Measurements from ENCODE around the gene CAMK1G. TPM values are rescaled to one million over a fixed set of nuclear protein-coding genes. Genes with fewer than 3 reads are reported as not detected.

Gene CAMK1G
- total and polyA plus RNA-seq, 2 donors (not counting 1 experiment from before 2014, with no cell fraction given): not detected

DNA sequence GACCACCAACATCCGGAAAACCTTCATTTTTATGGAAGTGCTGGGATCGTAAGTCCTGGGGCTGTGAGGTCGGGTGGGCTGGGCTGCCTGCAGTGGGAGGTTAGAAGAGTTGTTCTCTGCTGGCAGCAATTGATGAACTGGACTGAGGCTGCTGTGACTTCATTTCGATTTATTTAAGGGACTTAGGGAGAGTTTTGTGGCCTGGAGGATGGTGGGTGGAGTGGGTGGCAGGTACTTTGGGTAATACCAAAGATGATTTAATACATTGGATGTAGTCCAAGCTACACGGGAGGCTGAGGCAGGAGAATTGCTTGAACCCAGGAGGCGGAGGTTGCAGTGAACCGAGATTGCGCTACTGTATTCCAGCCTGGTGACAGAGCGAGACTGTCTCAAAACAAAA lies 11.5 kb downstream of the CAMK1G start:
- intact Hi-C loops (cut with micrococcal nuclease): no loop called here
- H3K9me3 ChIP-seq (ENCODE audit: control extremely low read depth in 1 of 3, control insufficient read depth in 2 of 3, insufficient read depth in 1 of 3, low read length in 2 of 3): no peaks in the 10 kb centered on the region
- DNase-seq (no peak), ATAC-seq (ENCODE audit: low read depth) (no peak)
- no peaks in the 10 kb centered on the region for H3K36me3 ChIP-seq (replicated peaks in 1 of 2; ENCODE audit: control extremely low read depth in 1 of 2, control insufficient read depth in 1 of 2, extremely low read depth in 1 of 2, insufficient read depth in 2 of 2, low read length in 1 of 2)
- POLR2A ChIA-PET: no interaction called here
- H3K27ac Mint-ChIP-seq: no peak overlapping the region
- H3K79me2 ChIP-seq (ENCODE audit: control insufficient read depth, insufficient read depth, low read length): no peaks in the 10 kb centered on the region
- no peak overlapping the region for H2AFZ ChIP-seq (ENCODE audit: insufficient read depth, low read depth, low read length, poor library complexity, severe bottlenecking)
- H3K4me1 Mint-ChIP-seq: no peaks in the 10 kb centered on the region
- CTCF ChIA-PET: no interaction called here
- H3K27me3 Mint-ChIP-seq: peaks cover 44% of the 10 kb centered on the region
- no peaks in the 10 kb centered on the region for H3K4me1 ChIP-seq (ENCODE audit: control insufficient read depth in 2 of 2, insufficient read depth in 2 of 2, low read length in 2 of 2)
- H3K9ac ChIP-seq (ENCODE audit: low read length): no peak overlapping the region
- no peak overlapping the region for H3K4me3 ChIP-seq (ENCODE audit: control extremely low read depth in 1 of 5, extremely low read depth in 1 of 5, insufficient read depth in 1 of 5, low read depth in 2 of 5, low read length in 4 of 5)
- no peaks in the 10 kb centered on the region for H4K20me1 ChIP-seq (ENCODE audit: control insufficient read depth, insufficient read depth, low read length, poor library complexity, severe bottlenecking)
- H3K9me3 Mint-ChIP-seq (ENCODE audit: insufficient read depth): no peaks in the 10 kb centered on the region
- TF ChIP-seq, protein P1, sequence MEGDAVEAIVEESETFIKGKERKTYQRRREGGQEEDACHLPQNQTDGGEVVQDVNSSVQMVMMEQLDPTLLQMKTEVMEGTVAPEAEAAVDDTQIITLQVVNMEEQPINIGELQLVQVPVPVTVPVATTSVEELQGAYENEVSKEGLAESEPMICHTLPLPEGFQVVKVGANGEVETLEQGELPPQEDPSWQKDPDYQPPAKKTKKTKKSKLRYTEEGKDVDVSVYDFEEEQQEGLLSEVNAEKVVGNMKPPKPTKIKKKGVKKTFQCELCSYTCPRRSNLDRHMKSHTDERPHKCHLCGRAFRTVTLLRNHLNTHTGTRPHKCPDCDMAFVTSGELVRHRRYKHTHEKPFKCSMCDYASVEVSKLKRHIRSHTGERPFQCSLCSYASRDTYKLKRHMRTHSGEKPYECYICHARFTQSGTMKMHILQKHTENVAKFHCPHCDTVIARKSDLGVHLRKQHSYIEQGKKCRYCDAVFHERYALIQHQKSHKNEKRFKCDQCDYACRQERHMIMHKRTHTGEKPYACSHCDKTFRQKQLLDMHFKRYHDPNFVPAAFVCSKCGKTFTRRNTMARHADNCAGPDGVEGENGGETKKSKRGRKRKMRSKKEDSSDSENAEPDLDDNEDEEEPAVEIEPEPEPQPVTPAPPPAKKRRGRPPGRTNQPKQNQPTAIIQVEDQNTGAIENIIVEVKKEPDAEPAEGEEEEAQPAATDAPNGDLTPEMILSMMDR (IDR thresholded peaks at IDR 0.05): no peak
- TF ChIP-seq EZH2 (IDR thresholded peaks at IDR 0.05; ENCODE audit: borderline replicate concordance, insufficient read depth, low read depth, low read length, poor library complexity, severe bottlenecking): no peak
- H3K27me3 ChIP-seq (replicated peaks in 1 of 4; ENCODE audit: control extremely low read depth in 1 of 4, control insufficient read depth in 3 of 4, insufficient read depth in 4 of 4, low read length in 3 of 4): peaks cover 0 to 10% (median 4%) of the 10 kb centered on the region in 4 experiments
- H3K4me2 ChIP-seq (replicated peaks; ENCODE audit: low read depth, low read length, poor library complexity, severe bottlenecking): no peak overlapping the region
- no peak overlapping the region for H3K27ac ChIP-seq (ENCODE audit: low read length in 2 of 2)
- 75% methylated on average over 9 of the region's 9 CpGs for whole genome bisulfite sequencing (ENCODE audit: insufficient coverage)
- no peak overlapping the region for H3K4me3 Mint-ChIP-seq

DNA sequence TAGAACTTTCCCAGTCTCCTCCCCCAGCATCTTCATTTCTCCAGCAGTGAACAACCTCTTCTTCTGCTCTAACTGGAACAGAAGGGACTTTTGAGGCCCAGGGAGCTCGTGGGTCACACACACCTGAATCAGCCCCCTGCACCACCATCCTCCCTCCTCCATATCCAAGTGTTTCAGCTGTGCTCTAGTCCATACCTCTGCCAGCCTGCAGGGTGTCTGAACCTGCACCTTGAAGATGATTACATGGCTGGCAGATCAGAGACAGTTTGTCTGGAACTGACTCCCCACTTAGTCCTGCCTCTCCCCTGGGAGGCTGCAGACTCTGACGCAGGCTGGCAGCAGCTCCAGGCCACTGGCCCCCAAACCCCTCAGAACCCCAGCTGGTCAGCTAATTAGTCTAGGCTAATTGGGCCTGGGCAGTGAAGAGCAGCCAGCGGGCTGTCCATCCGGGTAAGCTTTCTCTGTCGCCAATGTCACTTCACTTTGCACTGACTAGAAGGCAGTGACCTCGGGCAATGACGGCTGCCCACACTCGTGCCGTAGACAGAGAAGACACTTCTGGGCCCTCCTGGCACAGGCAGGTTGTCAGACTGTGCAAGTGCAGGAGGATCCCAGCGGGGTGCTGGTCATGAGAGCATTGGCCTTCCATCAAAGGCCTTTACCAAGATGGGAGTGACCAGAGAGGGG lies 12.2 kb downstream of the CAMK1G start:
- Histone ChIP-seq H3K27me3 (replicated peaks in 1 of 4; ENCODE audit: control extremely low read depth in 1 of 4, control insufficient read depth in 3 of 4, insufficient read depth in 4 of 4, low read length in 3 of 4) (peaks cover 0 to 10% (median 4%) of the 10 kb centered on the region in 4 experiments), H3K4me3 (ENCODE audit: control extremely low read depth in 1 of 5, extremely low read depth in 1 of 5, insufficient read depth in 1 of 5, low read depth in 2 of 5, low read length in 4 of 5) (no peak overlapping the region), H3K9me3 (ENCODE audit: control extremely low read depth in 1 of 3, control insufficient read depth in 2 of 3, insufficient read depth in 1 of 3, low read length in 2 of 3) (no peaks in the 10 kb centered on the region), H2AFZ (ENCODE audit: insufficient read depth, low read depth, low read length, poor library complexity, severe bottlenecking) (no peak overlapping the region), H3K4me2 (replicated peaks; ENCODE audit: low read depth, low read length, poor library complexity, severe bottlenecking) (no peak overlapping the region), H3K4me1 (ENCODE audit: control insufficient read depth in 2 of 2, insufficient read depth in 2 of 2, low read length in 2 of 2) (no peaks in the 10 kb centered on the region), H3K9ac (ENCODE audit: low read length) (no peak overlapping the region), H3K27ac (ENCODE audit: low read length in 2 of 2) (no peak overlapping the region), H3K79me2 (ENCODE audit: control insufficient read depth, insufficient read depth, low read length) (no peaks in the 10 kb centered on the region), H4K20me1 (ENCODE audit: control insufficient read depth, insufficient read depth, low read length, poor library complexity, severe bottlenecking) (no peaks in the 10 kb centered on the region), H3K36me3 (replicated peaks in 1 of 2; ENCODE audit: control extremely low read depth in 1 of 2, control insufficient read depth in 1 of 2, extremely low read depth in 1 of 2, insufficient read depth in 2 of 2, low read length in 1 of 2) (no peaks in the 10 kb centered on the region)
- CTCF ChIA-PET: no interaction called here
- 87% methylated on average over 10 of the region's 10 CpGs for WGBS (ENCODE audit: insufficient coverage)
- Mint-ChIP-seq H3K4me1 (no peaks in the 10 kb centered on the region), H3K27ac (no peak overlapping the region), H3K4me3 (no peak overlapping the region), H3K27me3 (peaks cover 49% of the 10 kb centered on the region), H3K9me3 (ENCODE audit: insufficient read depth) (no peaks in the 10 kb centered on the region)
- POLR2A ChIA-PET: no interaction called here
- no peak for DNase-seq
- ATAC-seq (ENCODE audit: low read depth): no peak
- TF ChIP-seq EZH2 (IDR thresholded peaks at IDR 0.05; ENCODE audit: borderline replicate concordance, insufficient read depth, low read depth, low read length, poor library complexity, severe bottlenecking): no peak
- TF ChIP-seq, protein P1 (IDR thresholded peaks at IDR 0.05): no peak
- intact Hi-C loops (cut with micrococcal nuclease): no loop called here
